ENCODE data around the gene MYL6.
A peak's percentile ranks its signal among the peaks of the same experiment; 100 is the strongest.

MYL6 gene

DNA sequence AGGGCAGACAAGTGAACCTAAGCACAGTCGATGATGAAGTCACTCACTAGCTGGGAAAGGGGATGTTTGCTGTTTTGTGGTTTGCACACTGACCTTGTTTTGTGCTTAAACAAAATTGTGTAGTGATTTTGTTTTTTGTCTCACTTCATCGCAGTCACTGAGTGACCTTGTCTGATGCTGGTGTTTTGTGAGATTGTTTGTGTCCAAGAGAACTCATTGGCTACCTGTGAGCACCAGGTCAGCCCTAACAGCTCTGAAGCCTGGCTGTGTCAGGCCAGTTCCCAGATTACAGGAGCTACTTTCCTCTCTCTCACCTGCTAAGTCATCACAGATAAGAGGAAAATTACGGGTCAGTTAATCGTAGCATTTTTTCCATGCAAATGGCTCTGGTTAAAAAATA is 34.0 kb upstream of the MYL6 start:
- no peak overlapping the region for H3K4me3 ChIP-seq (replicated peaks; ENCODE audit: low read depth, low read length)
- DNase-seq (ENCODE audit: extremely low read depth, low read depth) = no peak
- TF ChIP-seq, protein P1, sequence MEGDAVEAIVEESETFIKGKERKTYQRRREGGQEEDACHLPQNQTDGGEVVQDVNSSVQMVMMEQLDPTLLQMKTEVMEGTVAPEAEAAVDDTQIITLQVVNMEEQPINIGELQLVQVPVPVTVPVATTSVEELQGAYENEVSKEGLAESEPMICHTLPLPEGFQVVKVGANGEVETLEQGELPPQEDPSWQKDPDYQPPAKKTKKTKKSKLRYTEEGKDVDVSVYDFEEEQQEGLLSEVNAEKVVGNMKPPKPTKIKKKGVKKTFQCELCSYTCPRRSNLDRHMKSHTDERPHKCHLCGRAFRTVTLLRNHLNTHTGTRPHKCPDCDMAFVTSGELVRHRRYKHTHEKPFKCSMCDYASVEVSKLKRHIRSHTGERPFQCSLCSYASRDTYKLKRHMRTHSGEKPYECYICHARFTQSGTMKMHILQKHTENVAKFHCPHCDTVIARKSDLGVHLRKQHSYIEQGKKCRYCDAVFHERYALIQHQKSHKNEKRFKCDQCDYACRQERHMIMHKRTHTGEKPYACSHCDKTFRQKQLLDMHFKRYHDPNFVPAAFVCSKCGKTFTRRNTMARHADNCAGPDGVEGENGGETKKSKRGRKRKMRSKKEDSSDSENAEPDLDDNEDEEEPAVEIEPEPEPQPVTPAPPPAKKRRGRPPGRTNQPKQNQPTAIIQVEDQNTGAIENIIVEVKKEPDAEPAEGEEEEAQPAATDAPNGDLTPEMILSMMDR (IDR thresholded peaks at IDR 0.05; ENCODE audit: low read depth, low read length, missing control alignments) = no peak

GRCh38 chr12:56126732-56127239 is 31.4 kb upstream of the MYL6 start:
- no peak for DNase-seq (ENCODE audit: extremely low read depth, low read depth)
- peak overlapping the region; percentile 40; the same call in 1 of the 2 replicates for H3K4me3 ChIP-seq (replicated peaks; ENCODE audit: low read depth, low read length)
- TF ChIP-seq, protein P1 (IDR thresholded peaks at IDR 0.05; ENCODE audit: low read depth, low read length, missing control alignments) = no peak

- TF ChIP-seq, protein P1 (IDR thresholded peaks at IDR 0.05; ENCODE audit: low read depth, low read length, missing control alignments) = no peak
- DNase-seq (ENCODE audit: extremely low read depth, low read depth) = no peak
- peak overlapping the region; percentile 40 for H3K4me3 ChIP-seq (replicated peaks; ENCODE audit: low read depth, low read length)
Measured at GRCh38 chr12:56127485-56127887, 30.7 kb upstream of the MYL6 start.

DNA sequence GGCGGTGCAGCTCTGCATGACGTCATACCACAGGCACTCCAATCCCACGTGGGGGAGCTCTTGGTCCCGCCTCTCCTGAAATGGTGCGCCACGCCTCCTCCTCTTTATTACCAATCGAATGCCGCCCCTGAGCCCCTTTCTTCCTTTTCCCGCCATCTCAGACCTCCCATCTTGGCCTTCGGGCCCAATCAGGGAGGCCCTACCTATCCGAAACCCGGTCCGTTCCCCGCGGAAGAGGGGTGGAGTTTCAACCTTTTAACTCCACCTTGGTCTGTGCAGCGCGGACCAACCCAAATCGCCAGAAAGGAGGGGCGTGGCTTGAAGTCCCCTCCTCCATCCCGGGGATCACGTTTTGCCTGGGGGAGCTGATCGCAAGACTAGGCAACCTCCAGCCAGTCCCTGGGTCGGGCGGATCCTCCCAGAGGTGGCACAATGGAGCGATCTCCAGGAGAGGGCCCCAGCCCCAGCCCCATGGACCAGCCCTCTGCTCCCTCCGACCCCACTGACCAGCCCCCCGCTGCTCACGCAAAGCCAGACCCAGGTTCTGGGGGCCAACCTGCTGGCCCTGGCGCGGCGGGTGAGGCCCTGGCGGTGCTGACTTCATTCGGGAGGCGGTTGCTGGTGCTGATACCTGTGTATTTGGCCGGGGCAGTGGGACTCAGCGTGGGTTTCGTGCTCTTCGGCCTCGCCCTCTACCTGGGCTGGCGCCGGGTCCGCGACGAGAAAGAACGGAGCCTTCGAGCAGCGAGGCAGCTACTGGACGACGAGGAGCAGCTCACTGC is 30.1 kb upstream of the MYL6 start, which contains the start of gene ESYT1:
ESYT1 (plus strand) TSS at position 380 of the 782 bp plus-strand sequence; CDS start at position 433, 53 bp downstream.
- H3K4me3 ChIP-seq (replicated peaks; ENCODE audit: low read depth, low read length) = peak within 1 kb of the TSS; percentile 88
- TF ChIP-seq, protein P1 (IDR thresholded peaks at IDR 0.05; ENCODE audit: low read depth, low read length, missing control alignments) = no peak
- peak; percentile 99 for DNase-seq (ENCODE audit: extremely low read depth, low read depth)

DNA sequence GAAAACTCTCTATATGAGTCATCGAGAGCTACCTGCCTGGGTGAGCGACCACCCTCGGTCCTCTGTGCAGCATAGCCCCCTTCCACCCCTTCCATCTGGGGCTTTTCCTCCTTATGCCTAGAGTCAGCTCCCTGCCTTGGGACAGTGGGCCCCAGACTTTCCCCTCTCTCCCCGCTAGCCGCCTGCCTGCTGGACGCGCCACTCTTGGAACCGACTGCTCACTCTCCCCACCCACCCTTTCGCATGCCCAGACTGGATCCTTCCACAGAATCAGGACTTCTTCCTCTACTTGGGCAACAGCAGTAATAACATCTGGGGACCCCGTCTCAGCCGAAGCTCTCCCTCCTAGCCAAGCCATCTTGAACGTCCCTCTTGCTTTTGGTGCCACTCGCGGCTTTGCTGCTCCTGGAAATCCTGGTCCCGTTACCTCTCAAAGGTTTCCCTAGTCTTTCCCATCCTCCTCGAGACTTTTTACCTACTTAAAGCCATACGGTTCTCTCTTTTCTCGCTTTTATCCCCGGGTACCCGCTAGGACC is 29.4 kb upstream of the MYL6 start:
- TF ChIP-seq, protein P1 (IDR thresholded peaks at IDR 0.05; ENCODE audit: low read depth, low read length, missing control alignments) = no peak
- H3K4me3 ChIP-seq (replicated peaks; ENCODE audit: low read depth, low read length) = peak overlapping the region; percentile 88
- DNase-seq (ENCODE audit: extremely low read depth, low read depth) = no peak

DNA sequence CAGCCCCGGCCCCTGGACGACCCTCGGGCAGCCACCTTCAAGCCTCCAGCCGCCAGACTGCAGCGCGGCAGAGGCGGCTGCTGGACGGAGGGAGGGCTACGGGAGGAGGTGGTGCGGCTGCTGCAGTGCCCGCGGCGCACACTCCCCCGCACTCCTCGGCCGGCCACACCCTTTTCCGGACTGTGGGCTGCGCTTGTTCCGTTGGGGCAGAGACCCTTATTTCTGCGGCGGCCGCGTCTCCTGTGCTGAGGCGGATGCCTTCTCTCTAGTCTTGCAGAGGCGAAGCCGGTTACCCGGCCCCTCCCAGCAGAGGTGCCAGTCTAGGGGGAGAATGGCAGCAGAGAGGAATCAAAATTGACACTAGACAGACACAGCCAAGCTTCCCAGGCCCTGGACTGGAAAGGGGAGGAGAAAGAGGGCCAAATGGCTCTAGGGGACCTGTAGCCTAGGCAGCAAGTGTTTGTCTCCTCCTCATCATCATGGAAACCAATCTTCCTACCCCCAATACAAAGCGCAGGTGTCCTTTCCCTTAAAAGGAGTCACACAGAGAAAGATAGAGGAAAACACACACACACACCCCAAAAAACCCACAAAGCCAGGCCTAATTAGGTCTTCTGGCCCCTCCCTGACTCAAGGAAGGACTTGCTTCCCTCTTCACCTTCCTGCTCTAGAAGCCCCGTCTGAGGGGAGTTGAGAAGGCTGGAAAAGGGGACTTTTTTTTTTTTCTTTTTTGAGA is 28.8 kb upstream of the MYL6 start:
- peak overlapping the region; percentile 88 for H3K4me3 ChIP-seq (replicated peaks; ENCODE audit: low read depth, low read length)
- DNase-seq (ENCODE audit: extremely low read depth, low read depth) = no peak
- TF ChIP-seq, protein P1 (IDR thresholded peaks at IDR 0.05; ENCODE audit: low read depth, low read length, missing control alignments) = no peak

All from HFF-Myc (cell line).